ENCODE measurements around the gene LYPD6.

DNA sequence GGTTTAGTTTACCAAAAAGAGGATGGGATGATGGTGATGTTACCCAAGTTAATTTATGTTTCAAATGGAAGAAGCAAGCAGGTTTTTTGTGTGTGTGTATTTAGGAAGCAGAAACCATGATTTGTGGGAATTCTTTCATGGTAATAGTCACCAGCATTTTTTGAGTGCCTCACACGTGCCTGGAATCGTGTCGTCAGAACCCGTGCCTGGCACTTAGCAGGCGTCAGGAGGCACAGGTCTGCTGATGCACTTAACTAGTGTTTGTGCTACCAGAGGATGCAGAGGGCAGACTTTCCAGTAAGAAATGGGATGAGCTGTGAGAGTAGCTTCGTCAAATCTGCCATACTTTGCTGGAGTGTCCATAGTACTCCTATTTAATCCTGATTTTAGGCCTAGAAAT lies 41.1 kb downstream of the LYPD6 start:
- TF ChIP-seq CTCF (IDR thresholded peaks at IDR 0.05) (no peak), EZH2 (IDR thresholded peaks at IDR 0.05; ENCODE audit: borderline replicate concordance, insufficient read depth, low read depth, low read length, poor library complexity, severe bottlenecking) (no peak)
